H1 (cell line): ENCODE results near the gene PCNX3. TPM values are rescaled to one million over a fixed set of nuclear protein-coding genes. Genes with fewer than 3 reads are reported as not detected.

ENCODE experiments used
- CTCF ChIA-PET: fragments of 300-600 bp; sonication (Branson Sonifier 250); formaldehyde crosslinking; loops from one replicate; lab custom pipeline; 2021; ENCODE audit not compliant: partially characterized antibody; lab: Charles Lee
- POLR2A ChIA-PET: fragments of 300-600 bp; sonication (Branson Sonifier 250); formaldehyde crosslinking; loops from one replicate; lab custom pipeline; 2021; ENCODE audit warnings: inconsistent platforms; ENCODE audit not compliant: partially characterized antibody; lab: Charles Lee
- DNase-seq, 2 experiments: peaks; one replicate each; pipeline versions ENCODE4 v3.0.0 to v3.0.0-alpha.2; 2010 to 2022; ENCODE audit warnings: low spot score in 2 of 2, low read depth in 1 of 2, mixed read lengths in 1 of 2
- FAIRE-seq: peaks from 2 replicates; lab custom pipeline; 2011; peaks lifted over from hg19 to GRCh38; lab: Jason Lieb, UNC
- H2AFZ ChIP-seq: 2 replicates; pipeline ENCODE4 v1.8.1; 2012; ENCODE audit warnings: low read length, inconsistent platforms
- H2AK5ac ChIP-seq: 2 replicates; pipeline ENCODE4 v1.6.1; 2013; ENCODE audit warnings: low read depth, low read length
- H2BK120ac ChIP-seq: replicated peaks from 2 replicates; pipeline ENCODE3; 2013; ENCODE audit warnings: low read depth, low read length, inconsistent platforms
- H2BK12ac ChIP-seq: 2 replicates; pipeline ENCODE4 v1.6.1; 2013; ENCODE audit warnings: low read depth, low read length
- H2BK15ac ChIP-seq: 2 replicates; pipeline ENCODE4 v1.6.1; 2013; ENCODE audit warnings: low read length
- H2BK20ac ChIP-seq: 2 replicates; pipeline ENCODE4 v1.6.1; 2013; ENCODE audit warnings: low read length
- H2BK5ac ChIP-seq: 2 replicates; pipeline ENCODE4 v1.6.1; 2013; ENCODE audit warnings: low read depth, low read length
- H3K14ac ChIP-seq: 2 replicates; pipeline ENCODE4 v1.6.1; 2013; ENCODE audit warnings: inconsistent platforms; ENCODE audit not compliant: insufficient read length
- H3K18ac ChIP-seq: 2 replicates; pipeline ENCODE4 v1.6.1; 2013; ENCODE audit warnings: low read length; ENCODE audit errors: extremely low read depth
- H3K23ac ChIP-seq: 2 replicates; pipeline ENCODE4 v1.6.1; 2013; ENCODE audit warnings: inconsistent platforms; ENCODE audit not compliant: insufficient read length
- H3K23me2 ChIP-seq: 2 replicates; pipeline ENCODE4 v1.6.1; 2013; ENCODE audit warnings: low read depth, low read length
- H3K27ac ChIP-seq: 2 replicates; pipeline ENCODE4 v1.6.1; 2011; ENCODE audit warnings: low read depth, low read length, inconsistent platforms
- H3K27me3 ChIP-seq, 4 experiments: replicated peaks in 1 of 4; 1 replicate in 1 of 4; 2 replicates in 3 of 4; pipeline versions ENCODE4 v1.6.1 to v1.8.1; 2011 to 2013; ENCODE audit warnings: low read length in 3 of 4, mild to moderate bottlenecking in 3 of 4, inconsistent platforms in 2 of 4, mixed read lengths in 2 of 4, moderate library complexity in 1 of 4; ENCODE audit not compliant: control insufficient read depth in 3 of 4, insufficient read depth in 3 of 4; ENCODE audit errors: extremely low read depth in 1 of 4
- H3K36me3 ChIP-seq, 4 experiments: 2 replicates each; pipeline versions ENCODE4 v1.6.1 to v1.8.1; 2011 to 2013; ENCODE audit warnings: mild to moderate bottlenecking in 4 of 4, low read length in 3 of 4, moderate library complexity in 2 of 4, control low read depth in 1 of 4, inconsistent platforms in 1 of 4; ENCODE audit not compliant: insufficient read depth in 4 of 4, control insufficient read depth in 2 of 4
- H3K4ac ChIP-seq: replicated peaks from 2 replicates; pipeline ENCODE3; 2013; ENCODE audit warnings: low read length, low read depth, mixed read lengths, inconsistent platforms; ENCODE audit not compliant: insufficient read length
- H3K4me1 ChIP-seq, 4 experiments: replicated peaks in 1 of 4; 1 replicate in 1 of 4; 2 replicates in 3 of 4; pipeline versions ENCODE4 v1.6.1 to v1.8.1; 2011 to 2013; ENCODE audit warnings: low read length in 3 of 4, inconsistent platforms in 2 of 4, mixed read lengths in 1 of 4; ENCODE audit not compliant: insufficient read depth in 4 of 4, control insufficient read depth in 3 of 4
- H3K4me2 ChIP-seq, 2 experiments: 2 replicates each; pipeline versions ENCODE4 v1.6.1 to v1.8.1; 2011 to 2013; ENCODE audit warnings: low read depth in 2 of 2, low read length in 2 of 2, control low read depth in 1 of 2, inconsistent platforms in 1 of 2, mild to moderate bottlenecking in 1 of 2; ENCODE audit not compliant: insufficient read depth in 1 of 2
- H3K4me3 ChIP-seq, 4 experiments: fragments of 200-600, 300-600 bp in 1 of 4; sonication (generic), shearing (Covaris generic), sonication (Bioruptor Twin) in 1 of 4; 2 replicates each; pipeline versions ENCODE4 v1.5.1 to v1.8.1; 2011 to 2016; ENCODE audit warnings: low read length in 4 of 4, low read depth in 3 of 4, control low read depth in 2 of 4, inconsistent platforms in 2 of 4, mild to moderate bottlenecking in 2 of 4, mixed read lengths in 1 of 4, moderate library complexity in 1 of 4; ENCODE audit not compliant: insufficient read depth in 2 of 4; ENCODE audit errors: extremely low read depth in 1 of 4
- H3K56ac ChIP-seq: replicated peaks from 2 replicates; pipeline ENCODE3; 2013; ENCODE audit warnings: low read depth, mild to moderate bottlenecking, mixed read lengths, low read length, inconsistent platforms; ENCODE audit not compliant: insufficient read length
- H3K79me1 ChIP-seq: 2 replicates; pipeline ENCODE4 v1.6.1; 2013; ENCODE audit warnings: low read depth, low read length, control low read depth
- H3K79me2 ChIP-seq, 2 experiments: 2 replicates each; pipeline versions ENCODE4 v1.6.1 to v1.8.1; 2012 to 2013; ENCODE audit warnings: low read length in 2 of 2, mild to moderate bottlenecking in 2 of 2, inconsistent platforms in 1 of 2; ENCODE audit not compliant: insufficient read depth in 2 of 2, control insufficient read depth in 1 of 2
- H3K9ac ChIP-seq, 4 experiments: replicated peaks in 1 of 4; 1 replicate in 1 of 4; 2 replicates in 3 of 4; pipeline versions ENCODE4 v1.6.1 to v1.8.1; 2011 to 2013; ENCODE audit warnings: low read depth in 3 of 4, low read length in 3 of 4, control low read depth in 2 of 4, mild to moderate bottlenecking in 2 of 4, moderate library complexity in 2 of 4, inconsistent platforms in 1 of 4; ENCODE audit errors: extremely low read depth in 1 of 4
- H3K9me3 ChIP-seq, 2 experiments: 2 replicates each; pipeline versions ENCODE4 v1.6.1 to v1.8.1; 2012 to 2013; ENCODE audit warnings: mild to moderate bottlenecking in 2 of 2, moderate library complexity in 2 of 2, control low read depth in 1 of 2, inconsistent platforms in 1 of 2, low read depth in 1 of 2, low read length in 1 of 2, mixed read lengths in 1 of 2; ENCODE audit not compliant: insufficient read depth in 2 of 2
- H4K20me1 ChIP-seq, 2 experiments: replicated peaks in 1 of 2; 2 replicates each; pipeline versions ENCODE3 to v1.8.1; 2011 to 2013; ENCODE audit warnings: inconsistent platforms in 2 of 2, low read length in 2 of 2, mild to moderate bottlenecking in 1 of 2; ENCODE audit not compliant: insufficient read depth in 2 of 2, control insufficient read depth in 1 of 2
- H4K5ac ChIP-seq: 2 replicates; pipeline ENCODE4 v1.6.1; 2013; ENCODE audit warnings: low read length, low read depth, mixed read lengths, inconsistent platforms; ENCODE audit not compliant: insufficient read length
- H4K8ac ChIP-seq: 2 replicates; pipeline ENCODE4 v1.8.0; 2013; ENCODE audit warnings: mild to moderate bottlenecking, moderate library complexity, low read length, inconsistent platforms; ENCODE audit not compliant: insufficient read depth; ENCODE audit errors: extremely low read depth
- H4K91ac ChIP-seq: replicated peaks from 2 replicates; pipeline ENCODE3; 2013; ENCODE audit warnings: low read length, mixed read lengths, inconsistent platforms; ENCODE audit not compliant: insufficient read length
- BRCA1 ChIP-seq: IDR thresholded peaks from 2 replicates; pipeline ENCODE4 v1.6.1; 2012; ENCODE audit warnings: low read depth, low read length, improper control_type of control experiment
- CBX8 ChIP-seq: fragments of 300-800, 300-1000 bp; sonication (generic); IDR thresholded peaks from 2 replicates; pipeline ENCODE4 v1.7.1; 2016; ENCODE audit warnings: low read depth, low read length, borderline replicate concordance
- CHD1 ChIP-seq: IDR thresholded peaks from 2 replicates; pipeline ENCODE4 v1.6.1; 2012; ENCODE audit warnings: low read depth, low read length, improper control_type of control experiment
- CHD2 ChIP-seq: IDR thresholded peaks from 2 replicates; pipeline ENCODE4 v1.6.1; 2012; ENCODE audit warnings: low read length, improper control_type of control experiment
- KDM4A ChIP-seq: IDR thresholded peaks from one replicate; pipeline ENCODE4 v1.7.1; 2012; ENCODE audit warnings: low read depth, mild to moderate bottlenecking, moderate library complexity, low read length, inconsistent platforms; ENCODE audit not compliant: severe bottlenecking
- RFX5 ChIP-seq: IDR thresholded peaks from 2 replicates; pipeline ENCODE4 v1.6.1; 2011; ENCODE audit warnings: low read depth, low read length, improper control_type of control experiment, borderline replicate concordance
- SAP30 ChIP-seq: fragments of 300-600 bp; sonication (generic); IDR thresholded peaks from 2 replicates; pipeline ENCODE4 v1.7.1; 2012; ENCODE audit warnings: low read length, moderate library complexity, mild to moderate bottlenecking, inconsistent platforms; ENCODE audit not compliant: insufficient read depth, insufficient replicate concordance
- TAF1 ChIP-seq: IDR thresholded peaks from 2 replicates; pipeline ENCODE4 v1.6.1; 2011; ENCODE audit warnings: mild to moderate bottlenecking, low read depth, low read length
- TAF7 ChIP-seq: optimal IDR thresholded peaks from 2 replicates; pipeline ENCODE3; 2011; ENCODE audit warnings: low read depth, mild to moderate bottlenecking, inconsistent platforms, low read length, moderate library complexity, borderline replicate concordance
- TCF12 ChIP-seq: IDR thresholded peaks from 2 replicates; pipeline ENCODE4 v1.6.1; 2011; ENCODE audit warnings: low read depth, mild to moderate bottlenecking, low read length
- WGBS, 2 experiments: shearing (Covaris generic) in 1 of 2; methylation state at CpG; one replicate each; pipeline versions ENCODE4 v1.1.6 to v1.1.7; 2013 to 2015; ENCODE audit warnings: low lambda C conversion rate in 2 of 2, mixed read lengths in 2 of 2, inconsistent platforms in 1 of 2, low coverage in 1 of 2, missing lambda C conversion rate in 1 of 2; ENCODE audit not compliant: insufficient replicate concordance in 2 of 2, insufficient coverage in 1 of 2, insufficient read length in 1 of 2; ENCODE audit errors: extremely low coverage in 1 of 2, missing lambda C conversion rate in 1 of 2; 5-methylcytosine and 5-hydroxymethylcytosine counted together
- polyA plus RNA-seq, 7 experiments: library from polyadenylated mRNA; depleted of rRNA in 3 of 7; stranded (reverse) in 5 of 7; unstranded in 2 of 7; fragments of >200 nt in 5 of 7; fragments of 200-250 nt in 2 of 7; gene quantifications; 1 replicate in 5 of 7; 2 replicates in 1 of 7; 4 replicates in 1 of 7; pipeline versions ENCODE4 v1.2.1 to v1.2.3, GENCODE V29; 2011 to 2013; ENCODE audit warnings: missing spikeins in 2 of 7, mixed read lengths in 2 of 7
- total RNA-seq: library from RNA; stranded (reverse); fragmentation: NEBNext Ultra II Directional; extraction: Animal tissue kit (Norgen Biotek cat#: 25700); gene quantifications from 2 replicates; pipeline ENCODE4 v1.2.1, GENCODE V29; 2021
- TF ChIP-seq, protein P1 (sequence below): IDR thresholded peaks from 2 replicates; pipeline ENCODE4 v1.6.1; 2012; ENCODE audit warnings: inconsistent platforms

PCNX3 gene
- total and polyA plus RNA-seq, 2 of the 8 experiments (the other 6 are each of a cell fraction or from before 2014, with no cell fraction given) = 27.2 to 38.8 TPM

- Histone ChIP-seq H4K5ac (no peak overlapping the region), H3K23ac (no peak overlapping the region), H2BK120ac (no peak overlapping the region), H3K27me3 (no peaks in the 10 kb centered on the region; a peak in 1 of 7 replicates), H3K18ac (peak overlapping the region; percentile 32), H3K4me1 (peaks cover 0 to 20% (median 7%) of the 10 kb centered on the region in 4 experiments; a peak in 6 of 7 replicates), H3K79me2 (no peaks in the 10 kb centered on the region; a peak in 2 of 4 replicates), H3K79me1 (peaks cover 13% of the 10 kb centered on the region), H4K91ac (no peak overlapping the region), H3K9ac (peak overlapping the region in 2 of 4 experiments; percentile 16 to 28; a peak in 1 of 7 replicates), H2BK5ac (peak overlapping the region; percentile 66; the same call in 1 of the 2 replicates), H3K23me2 (peaks cover 7% of the 10 kb centered on the region; the same call in 1 of the 2 replicates), H3K9me3 (no peaks in the 10 kb centered on the region), H4K8ac (peak overlapping the region; percentile 14; the same call in 1 of the 2 replicates), H3K27ac (no peak overlapping the region), H3K4ac (no peak overlapping the region), H2AFZ (no peak overlapping the region), H3K56ac (no peak overlapping the region), H3K36me3 (peaks cover 4 to 24% (median 12%) of the 10 kb centered on the region in 4 experiments; a peak in 5 of 8 replicates), H3K14ac (no peak overlapping the region), H2BK12ac (no peak overlapping the region), H2AK5ac (no peak overlapping the region; the same call in 1 of the 2 replicates), H3K4me3 (peak overlapping the region; percentile 27 to 57 (median 37)), H4K20me1 (peaks cover 5 to 17% of the 10 kb centered on the region in 2 experiments), H3K4me2 (peak overlapping the region; percentile 72 to 79), H2BK15ac (peak overlapping the region; percentile 72; the same call in 1 of the 2 replicates), H2BK20ac (no peak overlapping the region)
- ChIA-PET POLR2A (interaction anchor here (0.7 to 1.9 kb wide), 19 partner anchors 8 to 254 kb away, joined by 3 to 11 read pairs (median 4); partner anchors contain the start of genes KAT5, MALAT1, MUS81 and ZNRD2), CTCF (interaction anchor here (0.6 to 14.8 kb wide), 12 partner anchors 9 to 729 kb away, joined by 3 to 227 read pairs (median 3); partner anchors contain the start of genes KCNK7 and RIN1)
- WGBS, 2 experiments = 3% methylated on average over 65 of the region's 67 CpGs; no CpG with 5 or more reads in 1 of the 2 experiments
- DNase-seq (peak; percentile 94), FAIRE-seq (peak; percentile 70)
- TF ChIP-seq SAP30 (no peak), TAF1 (no peak), BRCA1 (no peak), TAF7 (no peak), TCF12 (no peak; the same call in 1 of the 2 replicates), CBX8 (no peak), RFX5 (no peak), CHD1 (no peak), CHD2 (no peak; the same call in 1 of the 2 replicates), KDM4A (peak; percentile 82)
- TF ChIP-seq, protein P1, sequence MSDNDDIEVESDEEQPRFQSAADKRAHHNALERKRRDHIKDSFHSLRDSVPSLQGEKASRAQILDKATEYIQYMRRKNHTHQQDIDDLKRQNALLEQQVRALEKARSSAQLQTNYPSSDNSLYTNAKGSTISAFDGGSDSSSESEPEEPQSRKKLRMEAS = peak; percentile 99
Observed at GRCh38 chr11:65606876-65607613, 8.5 kb upstream of the PCNX3 start.
